ENCODE data around the gene DDX20. TPM values are rescaled to one million over a fixed set of nuclear protein-coding genes. Genes with fewer than 3 reads are reported as not detected.

DDX20 gene
- total and polyA plus RNA-seq, 2 of the 8 experiments (the other 6 are each of a cell fraction or from before 2014, with no cell fraction given) = 7.5 to 24.7 TPM

DNA sequence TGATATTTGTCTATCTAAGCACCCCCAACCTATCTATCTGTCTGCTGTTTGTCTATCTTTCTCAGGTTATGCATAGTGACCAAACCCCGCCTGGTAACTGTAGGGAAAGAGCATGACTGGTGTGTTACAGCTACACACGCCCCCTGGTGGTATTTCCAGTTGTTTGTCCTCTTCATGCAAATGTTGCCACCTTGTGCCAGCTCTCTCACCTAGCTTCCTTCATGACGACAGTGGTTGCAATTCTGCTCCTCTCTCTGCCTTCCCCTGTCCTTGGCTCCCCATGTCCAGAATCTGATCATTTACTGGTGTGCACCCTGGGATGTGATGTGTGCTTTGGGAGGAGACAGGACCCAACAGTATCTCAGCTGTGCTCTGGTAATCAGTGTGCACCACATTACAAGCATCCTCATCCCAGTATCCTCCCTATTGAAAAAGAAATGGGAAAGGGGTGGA, 8.4 kb upstream of the DDX20 start (continued):
- TF ChIP-seq CTBP2 (IDR thresholded peaks at IDR 0.05; ENCODE audit: borderline replicate concordance, insufficient read depth, insufficient read length, low read length) (no peak), POLR2A (IDR thresholded peaks at IDR 0.05; ENCODE audit: control extremely low read depth in 1 of 2, low read depth in 2 of 2, low read length in 2 of 2) (no peak), KDM4A (IDR thresholded peaks at IDR 0.05; ENCODE audit: low read depth, low read length, severe bottlenecking) (no peak), RAD21 (IDR thresholded peaks at IDR 0.05 in 1 of 2, conservative IDR thresholded peaks at IDR 0.05 in 1 of 2; ENCODE audit: low read depth in 2 of 2, low read length in 2 of 2) (peak; percentile 73 to 84), ZNF274 (IDR thresholded peaks at IDR 0.05; ENCODE audit: borderline replicate concordance, extremely low read depth, low read length) (no peak), RXRA (IDR thresholded peaks at IDR 0.05; ENCODE audit: insufficient read depth, low read depth, low read length) (0 out of 2 replicates have a peak, but pooled peaks have one; percentile 53), BCL11A (IDR thresholded peaks at IDR 0.05; ENCODE audit: low read depth in 2 of 2, low read length in 2 of 2) (no peak), JUND (IDR thresholded peaks at IDR 0.05; ENCODE audit: low read length) (no peak), CEBPB (IDR thresholded peaks at IDR 0.05; ENCODE audit: low read depth, low read length) (peak; percentile 17; the same call in 1 of the 2 replicates), SIN3A (conservative IDR thresholded peaks at IDR 0.05 in 1 of 2, IDR thresholded peaks at IDR 0.05 in 1 of 2; ENCODE audit: low read depth in 1 of 2, low read length in 2 of 2) (no peak), TBP (IDR thresholded peaks at IDR 0.05; ENCODE audit: low read depth, low read length) (no peak), TAF7 (optimal IDR thresholded peaks at IDR 0.05; ENCODE audit: borderline replicate concordance, low read depth, low read length) (no peak), NANOG (IDR thresholded peaks at IDR 0.05; ENCODE audit: insufficient read depth, low read depth, low read length, poor library complexity, severe bottlenecking) (no peak), CBX8 (IDR thresholded peaks at IDR 0.05; ENCODE audit: borderline replicate concordance, low read depth, low read length) (no peak), EZH2 (IDR thresholded peaks at IDR 0.05; ENCODE audit: low read depth, low read length, severe bottlenecking) (no peak), CHD1 (IDR thresholded peaks at IDR 0.05; ENCODE audit: low read depth, low read length) (no peak), YY1 (IDR thresholded peaks at IDR 0.05; ENCODE audit: low read depth, low read length) (peak; percentile 35; the same call in 1 of the 2 replicates), SAP30 (IDR thresholded peaks at IDR 0.05; ENCODE audit: insufficient read depth, insufficient replicate concordance, low read length) (no peak), SP2 (IDR thresholded peaks at IDR 0.05; ENCODE audit: low read length) (no peak)
- TF ChIP-seq, protein P1, sequence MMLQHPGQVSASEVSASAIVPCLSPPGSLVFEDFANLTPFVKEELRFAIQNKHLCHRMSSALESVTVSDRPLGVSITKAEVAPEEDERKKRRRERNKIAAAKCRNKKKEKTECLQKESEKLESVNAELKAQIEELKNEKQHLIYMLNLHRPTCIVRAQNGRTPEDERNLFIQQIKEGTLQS (IDR thresholded peaks at IDR 0.05; ENCODE audit: insufficient read depth, low read depth, low read length) = no peak
- TF ChIP-seq, protein P2, sequence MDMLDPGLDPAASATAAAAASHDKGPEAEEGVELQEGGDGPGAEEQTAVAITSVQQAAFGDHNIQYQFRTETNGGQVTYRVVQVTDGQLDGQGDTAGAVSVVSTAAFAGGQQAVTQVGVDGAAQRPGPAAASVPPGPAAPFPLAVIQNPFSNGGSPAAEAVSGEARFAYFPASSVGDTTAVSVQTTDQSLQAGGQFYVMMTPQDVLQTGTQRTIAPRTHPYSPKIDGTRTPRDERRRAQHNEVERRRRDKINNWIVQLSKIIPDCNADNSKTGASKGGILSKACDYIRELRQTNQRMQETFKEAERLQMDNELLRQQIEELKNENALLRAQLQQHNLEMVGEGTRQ (IDR thresholded peaks at IDR 0.05; ENCODE audit: low read length) = no peak
